ENCODE measurements around the gene CERS1. TPM values are rescaled to one million over a fixed set of nuclear protein-coding genes. Genes with fewer than 3 reads are reported as not detected.

Gene CERS1
- total RNA-seq, 2 donors from 2014 or later = 38.7 TPM; not detected in 1

- Histone ChIP-seq H3K36me3 (peaks cover 19 to 21% of the 10 kb centered on the region in 2 donors), H3K27me3 (replicated peaks; ENCODE audit: insufficient read depth) (no peaks in the 10 kb centered on the region), H3K4me1 (replicated peaks) (no peaks in the 10 kb centered on the region), H3K27ac (no peak overlapping the region), H3K4me3 (peak overlapping the region in 1 of 2 donors; percentile 24), H3K9me3 (no peaks in the 10 kb centered on the region)
- WGBS = 37% methylated on average over 42 of the region's 77 CpGs
- no peak for DNase-seq (ENCODE audit: low spot score)
- TF ChIP-seq CTCF (IDR thresholded peaks at IDR 0.05) = peak in 1 of 4 experiments; percentile 6
- no peak for TF ChIP-seq POLR2A (IDR thresholded peaks at IDR 0.05)
- intact Hi-C loops (cut with DNase I) = no loop called here
Measured at GRCh38 chr19:18868380-18869022, 27.5 kb downstream of the CERS1 start.

- Histone ChIP-seq H3K4me1 (replicated peaks) (no peaks in the 10 kb centered on the region), H3K27ac (no peak overlapping the region), H3K4me3 (no peak overlapping the region), H3K27me3 (replicated peaks; ENCODE audit: insufficient read depth) (no peaks in the 10 kb centered on the region), H3K9me3 (no peaks in the 10 kb centered on the region), H3K36me3 (peaks cover 25 to 26% of the 10 kb centered on the region in 2 donors)
- DNase-seq (ENCODE audit: low spot score) = no peak
- no peak for TF ChIP-seq POLR2AphosphoS5 (IDR thresholded peaks at IDR 0.05)
- TF ChIP-seq POLR2A (IDR thresholded peaks at IDR 0.05) = no peak
- no peak for TF ChIP-seq CTCF (IDR thresholded peaks at IDR 0.05)
- intact Hi-C loops (cut with DNase I) = no loop called here
- 90% methylated on average over 23 of the region's 23 CpGs for WGBS
Measured at GRCh38 chr19:18867751-18868150, 28.2 kb downstream of the CERS1 start.

GRCh38 chr19:18867199-18867598, 28.8 kb downstream of the CERS1 start:
- H3K36me3 ChIP-seq = peaks cover 25 to 30% of the 10 kb centered on the region in 2 donors
- 91% methylated on average over 22 of the region's 23 CpGs for WGBS
- H3K4me1 ChIP-seq (replicated peaks) = no peaks in the 10 kb centered on the region
- no peaks in the 10 kb centered on the region for H3K9me3 ChIP-seq
- H3K4me3 ChIP-seq = no peak overlapping the region
- no peaks in the 10 kb centered on the region for H3K27me3 ChIP-seq (replicated peaks; ENCODE audit: insufficient read depth)
- no peak for TF ChIP-seq POLR2A (IDR thresholded peaks at IDR 0.05)
- no peak for TF ChIP-seq CTCF (IDR thresholded peaks at IDR 0.05)
- no peak for TF ChIP-seq POLR2AphosphoS5 (IDR thresholded peaks at IDR 0.05)
- DNase-seq (ENCODE audit: low spot score) = no peak
- H3K27ac ChIP-seq = no peak overlapping the region
- intact Hi-C loops (cut with DNase I) = no loop called here

GRCh38 chr19:18866800-18867123, 29.2 kb downstream of the CERS1 start:
- H3K27ac ChIP-seq = no peak overlapping the region
- DNase-seq (ENCODE audit: low spot score) = no peak
- H3K4me1 ChIP-seq (replicated peaks) = no peaks in the 10 kb centered on the region
- no peak overlapping the region for H3K4me3 ChIP-seq
- H3K9me3 ChIP-seq = no peaks in the 10 kb centered on the region
- intact Hi-C loops (cut with DNase I) = no loop called here
- 64% methylated on average over 17 of the region's 17 CpGs for WGBS
- peaks cover 25 to 30% of the 10 kb centered on the region in 2 donors for H3K36me3 ChIP-seq
- TF ChIP-seq CTCF (IDR thresholded peaks at IDR 0.05) = peak in 1 of 4 experiments; percentile 17
- TF ChIP-seq POLR2AphosphoS5 (IDR thresholded peaks at IDR 0.05) = no peak
- TF ChIP-seq POLR2A (IDR thresholded peaks at IDR 0.05) = no peak
- no peaks in the 10 kb centered on the region for H3K27me3 ChIP-seq (replicated peaks; ENCODE audit: insufficient read depth)
